Esophagus (tissue), 2 donors: ENCODE results near the gene SVEP1. TPM values are rescaled to one million over a fixed set of nuclear protein-coding genes. Genes with fewer than 3 reads are reported as not detected.
"Not testable (repeated sequence)": the region's sequence is repeated elsewhere in the genome, so short reads cannot be mapped to it uniquely, and the experiment has no call there.

Source experiments
- H3K27ac ChIP-seq, 2 donors: one replicate each; pipeline ENCODE4 v1.5.1; 2013; ENCODE audit warnings: low read depth in 2 of 2, mild to moderate bottlenecking in 2 of 2, inconsistent platforms in 1 of 2, low read length in 1 of 2, moderate library complexity in 1 of 2
- H3K27me3 ChIP-seq, 2 donors: one replicate each; pipeline ENCODE4 v1.6.1; 2013; ENCODE audit warnings: low read length in 2 of 2, control low read depth in 1 of 2, mild to moderate bottlenecking in 1 of 2; ENCODE audit not compliant: insufficient read depth in 2 of 2, control insufficient read depth in 1 of 2
- H3K36me3 ChIP-seq, 2 donors: one replicate each; pipeline ENCODE4 v1.6.1; 2013; ENCODE audit warnings: low read length in 1 of 2; ENCODE audit not compliant: control insufficient read depth in 2 of 2, insufficient read depth in 2 of 2
- H3K4me1 ChIP-seq, 2 donors: one replicate each; pipeline ENCODE4 v1.6.1; 2013; ENCODE audit warnings: low read length in 1 of 2; ENCODE audit not compliant: control insufficient read depth in 2 of 2, insufficient read depth in 2 of 2
- H3K4me3 ChIP-seq, 2 donors: one replicate each; pipeline ENCODE4 v1.5.1; 2013; ENCODE audit warnings: low read length in 2 of 2, mild to moderate bottlenecking in 2 of 2, low read depth in 1 of 2, moderate library complexity in 1 of 2
- H3K9me3 ChIP-seq, 2 donors: one replicate each; pipeline ENCODE4 v1.6.1; 2013; ENCODE audit warnings: mild to moderate bottlenecking in 2 of 2, low read depth in 1 of 2, low read length in 1 of 2, moderate library complexity in 1 of 2; ENCODE audit not compliant: control insufficient read depth in 2 of 2, insufficient read depth in 1 of 2
- WGBS, 2 donors: extraction: QIAGEN DNeasy Blood & Tissue Kit; methylation state at CpG; one replicate each; pipeline ENCODE4 v1.1.7; 2013; 5-methylcytosine and 5-hydroxymethylcytosine counted together
- polyA plus RNA-seq, 2 donors: library from polyadenylated mRNA; stranded (reverse); fragments of 200-250 nt; gene quantifications; one replicate each; pipeline ENCODE4 v1.2.3, GENCODE V29; 2013
- donor health status: healthy with polysubstance abuse.
- donor health status: Bipolar disorder and iron deficiency.

SVEP1 gene
- polyA plus RNA-seq, result under 1 TPM; 0.18 to 0.71 TPM

- H3K36me3 ChIP-seq, result no peaks in the 10 kb centered on the region
- peaks cover 6 to 8% of the 10 kb centered on the region in 2 donors for H3K4me1 ChIP-seq
- peak within 1 kb of the TSS; percentile 47 to 51 for H3K27ac ChIP-seq
- WGBS, 2 donors, result 2 to 3% methylated on average over 85 to 89 of the region's 89 CpGs
- peak within 1 kb of the TSS; percentile 46 to 54 for H3K4me3 ChIP-seq
- H3K27me3 ChIP-seq, result peaks cover 3 to 10% of the 10 kb centered on the region in 2 donors
- peaks cover 0 to 2% of the 10 kb centered on the region in 2 donors for H3K9me3 ChIP-seq
Observed at GRCh38 chr9:110579034-110579861, at the start of gene SVEP1. Gene SVEP1 (minus strand): TSS chr9:110579741. CDS start chr9:110579543, 198 bp downstream.

- no peaks in the 10 kb centered on the region for H3K9me3 ChIP-seq
- 60 to 64% methylated on average over 9 of the region's 9 CpGs for WGBS, 2 donors
- no peaks in the 10 kb centered on the region for H3K4me1 ChIP-seq
- H3K27ac ChIP-seq, result no peak overlapping the region
- no peaks in the 10 kb centered on the region for H3K27me3 ChIP-seq
- no peaks in the 10 kb centered on the region for H3K36me3 ChIP-seq
- no peak overlapping the region for H3K4me3 ChIP-seq
Observed at GRCh38 chr9:110626101-110626829, 46.7 kb upstream of the SVEP1 start.

GRCh38 chr9:110623462-110624025 is 44.0 kb upstream of the SVEP1 start:
- Histone ChIP-seq H3K4me3 (no peak overlapping the region), H3K27ac (no peak overlapping the region), H3K36me3 (no peaks in the 10 kb centered on the region), H3K4me1 (no peaks in the 10 kb centered on the region), H3K27me3 (no peaks in the 10 kb centered on the region), H3K9me3 (no peaks in the 10 kb centered on the region)
- 28 to 30% methylated on average over 3 of the region's 3 CpGs for WGBS, 2 donors

- no peak overlapping the region for H3K27ac ChIP-seq
- no peaks in the 10 kb centered on the region for H3K36me3 ChIP-seq
- H3K27me3 ChIP-seq, result no peaks in the 10 kb centered on the region
- WGBS, 2 donors, result 61 to 76% methylated on average over 2 of the region's 2 CpGs
- no peaks in the 10 kb centered on the region for H3K9me3 ChIP-seq
- no peaks in the 10 kb centered on the region for H3K4me1 ChIP-seq
- no peak overlapping the region for H3K4me3 ChIP-seq
Observed at GRCh38 chr9:110622368-110622767, 42.8 kb upstream of the SVEP1 start.

GRCh38 chr9:110620726-110621125 is 41.2 kb upstream of the SVEP1 start:
- WGBS, 2 donors, result 25 to 40% methylated on average over 3 of the region's 3 CpGs
- Histone ChIP-seq H3K27me3 (no peaks in the 10 kb centered on the region), H3K27ac (no peak overlapping the region), H3K36me3 (no peaks in the 10 kb centered on the region), H3K9me3 (no peaks in the 10 kb centered on the region), H3K4me1 (no peaks in the 10 kb centered on the region), H3K4me3 (no peak overlapping the region)

GRCh38 chr9:110619831-110620230 is 40.3 kb upstream of the SVEP1 start:
- Histone ChIP-seq H3K9me3 (no peaks in the 10 kb centered on the region), H3K36me3 (no peaks in the 10 kb centered on the region), H3K4me1 (no peaks in the 10 kb centered on the region)

GRCh38 chr9:110615498-110615897 is 36.0 kb upstream of the SVEP1 start:
- no peaks in the 10 kb centered on the region for H3K27me3 ChIP-seq
- 85 to 88% methylated on average over 4 of the region's 4 CpGs for WGBS, 2 donors
- H3K27ac ChIP-seq, result no peak overlapping the region

More at GRCh38 chr9:110619831-110620230, 40.3 kb upstream of the SVEP1 start:
- H3K4me3 ChIP-seq, result no peak overlapping the region
- H3K27me3 ChIP-seq, result no peaks in the 10 kb centered on the region
- no peak overlapping the region for H3K27ac ChIP-seq

GRCh38 chr9:110614576-110614975 is 35.0 kb upstream of the SVEP1 start:
- not testable (repeated sequence) for H3K27ac ChIP-seq, H3K36me3 ChIP-seq, H3K4me1 ChIP-seq, H3K9me3 ChIP-seq, H3K4me3 ChIP-seq, H3K27me3 ChIP-seq
- 76 to 84% methylated on average over 8 of the region's 8 CpGs for WGBS, 2 donors

More at GRCh38 chr9:110615498-110615897, 36.0 kb upstream of the SVEP1 start:
- H3K4me1 ChIP-seq, result no peaks in the 10 kb centered on the region
- H3K36me3 ChIP-seq, result no peaks in the 10 kb centered on the region
- H3K4me3 ChIP-seq, result no peak overlapping the region
- H3K9me3 ChIP-seq, result no peaks in the 10 kb centered on the region

GRCh38 chr9:110606179-110606790 is 26.7 kb upstream of the SVEP1 start:
- Histone ChIP-seq H3K36me3 (no peaks in the 10 kb centered on the region), H3K4me3 (no peak overlapping the region), H3K4me1 (no peaks in the 10 kb centered on the region), H3K27me3 (no peaks in the 10 kb centered on the region), H3K9me3 (no peaks in the 10 kb centered on the region), H3K27ac (no peak overlapping the region)
- 77 to 82% methylated on average over 9 of the region's 9 CpGs for WGBS, 2 donors
